GM12872 (cell line): ENCODE results near the gene EPX.

ENCODE experiments used
- CTCF ChIP-seq: IDR thresholded peaks from 3 replicates; pipeline ENCODE4 v1.5.1; 2011; ENCODE audit warnings: low read depth, mild to moderate bottlenecking, low read length, moderate library complexity; ENCODE audit not compliant: insufficient read depth

Gene EPX

GRCh38 chr17:58174871-58175270 lies 17.7 kb upstream of the EPX start:
- TF ChIP-seq CTCF = no peak

- TF ChIP-seq CTCF = no peak
Observed at GRCh38 chr17:58176200-58176599, 16.3 kb upstream of the EPX start.

DNA sequence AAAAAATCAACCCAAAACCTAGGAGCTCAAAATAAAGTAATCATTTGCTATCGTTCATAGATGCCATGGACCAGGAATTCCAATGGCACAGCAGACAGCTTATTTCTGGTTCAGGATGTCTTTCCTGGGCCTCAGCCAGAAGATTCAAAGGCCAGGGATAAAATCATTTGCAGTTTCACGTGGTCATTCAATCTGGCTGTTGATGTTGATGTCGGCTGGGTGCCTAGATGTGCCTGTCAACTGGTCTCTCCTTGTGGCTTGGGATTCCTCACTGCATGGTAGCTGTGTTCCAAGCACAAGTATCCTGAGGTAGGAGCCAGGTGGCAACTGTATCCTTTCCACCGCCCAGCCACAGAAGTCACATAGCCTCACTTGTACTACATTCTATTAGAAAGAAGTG lies 10.7 kb upstream of the EPX start:
- TF ChIP-seq CTCF = no peak

- no peak for TF ChIP-seq CTCF
Observed at GRCh38 chr17:58183514-58183913, 9.0 kb upstream of the EPX start.

- no peak for TF ChIP-seq CTCF
Observed at GRCh38 chr17:58184308-58184985, 8.1 kb upstream of the EPX start.

- no peak for TF ChIP-seq CTCF
Observed at GRCh38 chr17:58184986-58185761, 7.4 kb upstream of the EPX start.

- no peak for TF ChIP-seq CTCF
Observed at GRCh38 chr17:58186591-58186990, 5.9 kb upstream of the EPX start.
